Astrocyte (in vitro differentiated cells and primary cell): Measurements from ENCODE around the gene RPL11. TPM values are rescaled to one million over a fixed set of nuclear protein-coding genes. Genes with fewer than 3 reads are reported as not detected.
"Not testable (repeated sequence)": the region's sequence is repeated elsewhere in the genome, so short reads cannot be mapped to it uniquely, and the experiment has no call there.

Experiments
- DNase-seq: peaks from one replicate; pipeline ENCODE4 v3.0.0-alpha.2; 2010; ENCODE audit warnings: low read depth
- FAIRE-seq: peaks from 2 replicates; lab custom pipeline; 2011; peaks lifted over from hg19 to GRCh38; lab: Jason Lieb, UNC
- H2AFZ ChIP-seq: 2 replicates; pipeline ENCODE4 v1.6.0; 2012; ENCODE audit warnings: low read depth, low read length, inconsistent platforms
- H3K27ac ChIP-seq: 2 replicates; pipeline ENCODE4 v1.5.1; 2011; ENCODE audit warnings: low read depth, low read length, inconsistent platforms
- H3K27me3 ChIP-seq: 2 replicates; pipeline ENCODE4 v1.6.0; 2011; ENCODE audit warnings: low read length, inconsistent platforms; ENCODE audit not compliant: insufficient read depth
- H3K36me3 ChIP-seq: 2 replicates; pipeline ENCODE4 v1.5.1; 2011; ENCODE audit warnings: low read length, inconsistent platforms; ENCODE audit not compliant: insufficient read depth
- H3K4me1 ChIP-seq: 2 replicates; pipeline ENCODE4 v1.5.1; 2011; ENCODE audit warnings: low read length, inconsistent platforms; ENCODE audit not compliant: insufficient read depth
- H3K4me2 ChIP-seq: 2 replicates; pipeline ENCODE4 v1.6.0; 2012; ENCODE audit warnings: low read length, inconsistent platforms
- H3K4me3 ChIP-seq: 2 replicates; pipeline ENCODE4 v1.5.1; 2011; ENCODE audit warnings: low read depth, mild to moderate bottlenecking, low read length, inconsistent platforms; ENCODE audit not compliant: insufficient read depth
- H3K79me2 ChIP-seq: 2 replicates; pipeline ENCODE4 v1.6.0; 2012; ENCODE audit warnings: mild to moderate bottlenecking, low read length, inconsistent platforms; ENCODE audit not compliant: insufficient read depth
- H3K9ac ChIP-seq: 2 replicates; pipeline ENCODE4 v1.6.0; 2012; ENCODE audit warnings: mild to moderate bottlenecking, low read length, inconsistent platforms
- H3K9me3 ChIP-seq: 2 replicates; pipeline ENCODE4 v1.5.1; 2012; ENCODE audit warnings: low read depth, mild to moderate bottlenecking, low read length, inconsistent platforms; ENCODE audit not compliant: insufficient read depth
- H4K20me1 ChIP-seq: 2 replicates; pipeline ENCODE4 v1.6.0; 2012; ENCODE audit warnings: low read length, inconsistent platforms; ENCODE audit not compliant: insufficient read depth
- H3K27ac Mint-ChIP-seq: one replicate; pipeline ENCODE4 v1.8.0; 2021; ENCODE audit warnings: mild to moderate bottlenecking, mixed read lengths; ENCODE audit not compliant: unreplicated experiment
- H3K27me3 Mint-ChIP-seq: one replicate; pipeline ENCODE4 v1.8.0; 2021; ENCODE audit warnings: low read depth, mixed read lengths; ENCODE audit not compliant: unreplicated experiment
- H3K36me3 Mint-ChIP-seq: one replicate; pipeline ENCODE4 v1.8.0; 2021; ENCODE audit warnings: low read depth, mixed read lengths; ENCODE audit not compliant: unreplicated experiment
- H3K4me1 Mint-ChIP-seq: one replicate; pipeline ENCODE4 v1.8.0; 2021; ENCODE audit warnings: low read depth, mixed read lengths; ENCODE audit not compliant: unreplicated experiment
- H3K4me3 Mint-ChIP-seq: one replicate; pipeline ENCODE4 v1.8.0; 2021; ENCODE audit warnings: mild to moderate bottlenecking, moderate library complexity, mixed read lengths; ENCODE audit not compliant: unreplicated experiment
- H3K9me3 Mint-ChIP-seq: one replicate; pipeline ENCODE4 v1.8.0; 2021; ENCODE audit warnings: mild to moderate bottlenecking, mixed read lengths; ENCODE audit not compliant: unreplicated experiment
- EZH2 ChIP-seq: IDR thresholded peaks from 2 replicates; pipeline ENCODE4 v1.6.1; 2012; ENCODE audit warnings: mild to moderate bottlenecking, low read length, inconsistent platforms; ENCODE audit not compliant: insufficient read depth
- total RNA-seq: library from RNA; stranded (reverse); gene quantifications from 2 replicates; pipeline ENCODE4 v1.2.1, GENCODE V29; 2021
- TF ChIP-seq, protein P1 (sequence below): IDR thresholded peaks from 2 replicates; pipeline ENCODE4 v1.5.1; 2011; ENCODE audit warnings: low read depth, mild to moderate bottlenecking, inconsistent platforms, low read length, moderate library complexity; ENCODE audit not compliant: insufficient read depth

Gene RPL11
- total RNA-seq, 1 donor from 2014 or later: 804 TPM

DNA sequence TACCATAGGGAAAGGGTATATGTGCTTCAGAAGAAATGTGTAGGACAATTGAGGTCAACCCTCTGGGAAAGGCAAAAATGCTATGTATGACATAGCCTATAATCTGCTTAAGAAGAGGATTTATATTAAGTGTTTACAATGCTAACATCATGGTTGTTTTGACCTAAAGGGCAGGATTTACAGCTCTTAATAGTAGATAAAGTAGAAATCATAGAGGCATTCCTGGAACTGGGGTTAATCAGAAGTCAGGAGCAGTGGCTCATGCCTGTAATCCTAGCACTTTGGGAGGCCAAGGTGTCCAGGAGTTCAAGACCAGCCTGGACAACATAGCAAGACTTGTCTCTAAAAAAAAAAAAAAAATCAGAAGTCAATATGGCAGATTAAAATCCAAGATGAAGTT is 8.7 kb upstream of the RPL11 start:
- Histone ChIP-seq H3K4me2 (no peak overlapping the region), H3K4me3 (no peak overlapping the region), H3K79me2 (no peaks in the 10 kb centered on the region), H3K27ac (no peak overlapping the region), H4K20me1 (no peaks in the 10 kb centered on the region), H3K27me3 (peaks cover 10% of the 10 kb centered on the region), H3K9ac (no peak overlapping the region), H3K4me1 (no peaks in the 10 kb centered on the region), H2AFZ (no peak overlapping the region), H3K36me3 (no peaks in the 10 kb centered on the region), H3K9me3 (no peaks in the 10 kb centered on the region)
- Mint-ChIP-seq H3K27ac (no peak overlapping the region), H3K27me3 (peaks cover 57% of the 10 kb centered on the region), H3K9me3 (peaks cover 3% of the 10 kb centered on the region), H3K36me3 (no peaks in the 10 kb centered on the region), H3K4me1 (no peaks in the 10 kb centered on the region), H3K4me3 (no peak overlapping the region)
- no peak for FAIRE-seq
- TF ChIP-seq EZH2: no peak
- TF ChIP-seq, protein P1, sequence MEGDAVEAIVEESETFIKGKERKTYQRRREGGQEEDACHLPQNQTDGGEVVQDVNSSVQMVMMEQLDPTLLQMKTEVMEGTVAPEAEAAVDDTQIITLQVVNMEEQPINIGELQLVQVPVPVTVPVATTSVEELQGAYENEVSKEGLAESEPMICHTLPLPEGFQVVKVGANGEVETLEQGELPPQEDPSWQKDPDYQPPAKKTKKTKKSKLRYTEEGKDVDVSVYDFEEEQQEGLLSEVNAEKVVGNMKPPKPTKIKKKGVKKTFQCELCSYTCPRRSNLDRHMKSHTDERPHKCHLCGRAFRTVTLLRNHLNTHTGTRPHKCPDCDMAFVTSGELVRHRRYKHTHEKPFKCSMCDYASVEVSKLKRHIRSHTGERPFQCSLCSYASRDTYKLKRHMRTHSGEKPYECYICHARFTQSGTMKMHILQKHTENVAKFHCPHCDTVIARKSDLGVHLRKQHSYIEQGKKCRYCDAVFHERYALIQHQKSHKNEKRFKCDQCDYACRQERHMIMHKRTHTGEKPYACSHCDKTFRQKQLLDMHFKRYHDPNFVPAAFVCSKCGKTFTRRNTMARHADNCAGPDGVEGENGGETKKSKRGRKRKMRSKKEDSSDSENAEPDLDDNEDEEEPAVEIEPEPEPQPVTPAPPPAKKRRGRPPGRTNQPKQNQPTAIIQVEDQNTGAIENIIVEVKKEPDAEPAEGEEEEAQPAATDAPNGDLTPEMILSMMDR: no peak
- no peak for DNase-seq

DNA sequence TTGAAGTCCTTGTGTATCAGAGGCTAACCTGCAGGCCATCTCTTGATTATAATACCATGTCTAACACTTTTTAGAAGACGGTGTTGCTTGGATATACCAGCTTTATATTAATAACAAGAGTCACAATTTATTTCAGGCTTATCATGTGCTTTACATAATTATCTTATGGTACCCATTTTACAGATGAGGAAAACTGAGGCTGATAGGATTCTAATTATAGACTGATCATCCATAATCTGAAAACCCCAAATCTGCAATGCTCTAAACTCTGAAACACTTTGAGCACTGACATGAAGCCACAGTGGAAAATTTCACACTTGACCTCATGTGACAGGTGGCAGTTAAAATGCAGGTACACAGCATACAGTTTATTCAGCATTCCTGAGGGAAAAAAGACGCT is 7.2 kb upstream of the RPL11 start:
- no peak overlapping the region for H3K9ac ChIP-seq
- no peak for FAIRE-seq
- no peak overlapping the region for H3K27ac ChIP-seq
- no peaks in the 10 kb centered on the region for H3K4me1 ChIP-seq
- no peak overlapping the region for H3K4me2 ChIP-seq
- Mint-ChIP-seq H3K4me3 (no peak overlapping the region), H3K9me3 (peaks cover 3% of the 10 kb centered on the region), H3K27ac (no peak overlapping the region), H3K4me1 (no peaks in the 10 kb centered on the region), H3K36me3 (no peaks in the 10 kb centered on the region), H3K27me3 (peaks cover 42% of the 10 kb centered on the region)
- H3K36me3 ChIP-seq: no peaks in the 10 kb centered on the region
- no peaks in the 10 kb centered on the region for H4K20me1 ChIP-seq
- H3K79me2 ChIP-seq: no peaks in the 10 kb centered on the region
- peaks cover 7% of the 10 kb centered on the region for H3K27me3 ChIP-seq
- no peak for DNase-seq
- no peak for TF ChIP-seq EZH2
- TF ChIP-seq, protein P1: no peak
- H3K9me3 ChIP-seq: no peaks in the 10 kb centered on the region
- no peak overlapping the region for H2AFZ ChIP-seq
- no peak overlapping the region for H3K4me3 ChIP-seq

DNA sequence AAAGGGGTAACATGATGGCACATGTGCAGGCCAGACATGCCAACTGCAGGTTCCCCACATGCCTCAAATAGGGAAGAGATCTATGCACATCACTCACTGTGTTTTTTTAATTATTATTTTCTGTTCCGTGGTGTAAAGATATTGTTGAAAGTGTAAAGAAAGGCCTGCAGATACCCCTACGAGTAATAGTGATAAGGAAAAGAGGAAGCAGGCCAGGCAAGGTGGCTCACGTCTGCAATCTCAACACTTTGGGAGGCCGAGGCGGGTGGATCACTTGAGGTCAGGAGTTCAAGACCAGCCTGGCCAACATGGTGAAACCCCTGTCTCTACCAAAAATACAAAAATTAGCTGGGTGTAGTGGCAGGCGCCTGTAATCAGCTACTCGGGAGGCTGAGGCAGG is 6.4 kb upstream of the RPL11 start:
- not testable (repeated sequence) for H3K79me2 ChIP-seq, H3K9me3 Mint-ChIP-seq, H3K27ac Mint-ChIP-seq, H2AFZ ChIP-seq, H3K36me3 ChIP-seq, FAIRE-seq, H4K20me1 ChIP-seq, H3K4me1 Mint-ChIP-seq, H3K27me3 ChIP-seq, H3K36me3 Mint-ChIP-seq, H3K27ac ChIP-seq, H3K4me3 ChIP-seq, H3K4me3 Mint-ChIP-seq, DNase-seq, H3K4me1 ChIP-seq, H3K9ac ChIP-seq, H3K4me2 ChIP-seq, H3K9me3 ChIP-seq
- H3K27me3 Mint-ChIP-seq: peaks cover 36% of the 10 kb centered on the region

DNA sequence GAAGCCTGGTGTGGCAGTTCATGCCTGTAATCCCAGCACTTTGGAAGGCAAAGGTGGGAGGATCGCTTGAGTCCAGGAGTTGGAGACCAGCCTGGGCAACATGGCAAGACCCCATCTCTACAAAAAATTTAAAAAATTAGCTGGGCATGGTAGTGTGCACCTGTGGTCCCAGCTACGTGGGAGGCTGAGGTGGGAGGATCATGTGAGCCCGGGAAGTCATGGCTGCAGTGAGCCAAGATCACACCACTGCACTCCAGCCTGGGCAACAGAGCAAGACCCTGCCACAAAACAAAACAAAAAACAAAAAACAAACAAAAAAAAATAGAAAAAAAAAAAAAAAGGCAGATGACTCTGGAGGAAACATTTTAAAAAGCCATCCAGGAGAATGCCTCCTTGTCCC is 3.9 kb upstream of the RPL11 start:
- H3K4me3 ChIP-seq, FAIRE-seq: not testable (repeated sequence)

DNA sequence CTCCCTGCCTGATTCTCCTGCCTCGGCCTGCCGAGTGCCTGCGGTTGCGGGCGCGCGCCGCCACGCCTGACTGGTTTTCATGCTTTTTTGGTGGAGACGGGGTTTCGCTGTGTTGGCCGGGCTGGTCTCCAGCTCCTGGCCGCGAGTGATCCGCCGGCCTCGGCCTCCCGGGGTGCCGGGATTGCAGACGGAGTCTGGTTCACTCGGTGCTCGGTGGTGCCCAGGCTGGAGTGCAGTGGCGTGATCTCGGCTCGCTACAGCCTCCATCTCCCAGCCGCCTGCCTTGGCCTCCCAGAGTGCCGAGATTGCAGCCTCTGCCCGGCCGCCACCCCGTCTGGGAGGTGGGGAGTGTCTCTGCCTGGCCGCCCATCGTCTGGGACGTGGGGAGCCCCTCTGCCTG is 3.3 kb upstream of the RPL11 start:
- H3K27me3 ChIP-seq, H3K4me2 ChIP-seq, H3K9me3 Mint-ChIP-seq, H3K36me3 ChIP-seq, FAIRE-seq, H2AFZ ChIP-seq, H3K27ac Mint-ChIP-seq, H3K4me1 ChIP-seq, H3K4me3 ChIP-seq, H3K4me1 Mint-ChIP-seq, H3K9ac ChIP-seq, DNase-seq, H3K9me3 ChIP-seq, H3K27ac ChIP-seq, H3K4me3 Mint-ChIP-seq: not testable (repeated sequence)
- Histone ChIP-seq H4K20me1 (peaks cover 14% of the 10 kb centered on the region), H3K79me2 (peaks cover 18% of the 10 kb centered on the region)
- H3K27me3 Mint-ChIP-seq: peaks cover 17% of the 10 kb centered on the region
- H3K36me3 Mint-ChIP-seq: peaks cover 10% of the 10 kb centered on the region

More for the DNA sequence above, 3.9 kb upstream of the RPL11 start:
- H3K4me3 Mint-ChIP-seq, H3K4me1 ChIP-seq, H3K9me3 ChIP-seq, H3K27ac Mint-ChIP-seq, H3K36me3 Mint-ChIP-seq, H3K4me1 Mint-ChIP-seq, H4K20me1 ChIP-seq, H3K9ac ChIP-seq, H3K9me3 Mint-ChIP-seq, H3K36me3 ChIP-seq, H3K27ac ChIP-seq, H3K4me2 ChIP-seq, H2AFZ ChIP-seq, H3K27me3 ChIP-seq, DNase-seq: not testable (repeated sequence)
- peaks cover 23% of the 10 kb centered on the region for H3K27me3 Mint-ChIP-seq
- H3K79me2 ChIP-seq: peaks cover 12% of the 10 kb centered on the region
